Measurements from ENCODE around the gene RFPL1. TPM values are rescaled to one million over a fixed set of nuclear protein-coding genes. Genes with fewer than 3 reads are reported as not detected.
"Not testable (repeated sequence)": the region's sequence is repeated elsewhere in the genome, so short reads cannot be mapped to it uniquely, and the experiment has no call there.

Gene RFPL1
- total RNA-seq, 1 donor from 2014 or later = not detected

DNA sequence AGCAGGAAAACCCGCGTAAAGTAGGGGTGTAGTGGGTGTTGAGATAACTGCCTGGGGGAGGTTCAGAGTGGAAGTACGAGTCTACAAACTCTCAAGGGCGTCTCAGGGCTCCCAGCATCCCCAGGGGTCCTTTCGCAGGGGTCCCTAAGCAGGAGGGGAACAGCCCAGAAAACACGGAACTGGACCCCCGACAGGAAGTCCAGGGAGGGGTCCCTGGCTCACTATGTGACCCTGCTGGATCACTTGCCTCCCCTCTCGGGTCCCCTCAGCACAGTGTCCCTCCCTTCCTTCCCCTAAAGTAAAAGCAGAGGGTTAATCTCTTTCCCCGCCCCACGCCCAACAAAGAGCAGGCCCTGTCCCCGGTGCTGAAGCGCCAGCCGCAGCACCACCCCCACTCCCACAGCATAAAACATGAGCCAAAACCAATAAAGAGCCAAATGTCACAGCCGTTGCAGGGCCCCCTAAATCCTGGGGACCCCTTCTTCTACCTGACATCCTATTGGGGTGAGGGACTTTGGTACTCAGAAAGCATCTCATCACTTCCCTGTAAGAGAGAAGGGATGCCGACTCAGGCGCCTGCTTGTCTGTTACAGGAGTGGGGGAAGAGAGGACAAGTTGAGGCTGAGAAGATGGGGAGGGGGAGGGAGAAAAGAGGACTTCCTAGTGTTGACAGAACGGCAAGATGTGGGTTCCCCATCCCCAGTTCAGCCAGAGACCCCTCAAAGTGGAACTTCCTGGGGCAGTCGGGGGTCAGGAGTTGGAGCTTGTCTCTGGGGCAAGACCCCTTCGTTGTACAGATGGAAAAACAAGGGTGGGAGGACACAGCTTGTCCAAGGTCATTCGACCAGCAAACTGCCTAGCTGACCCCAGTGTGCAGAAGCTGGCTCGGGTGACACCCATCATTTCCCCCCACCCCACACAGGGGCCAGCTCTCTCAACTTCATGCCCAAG lies 40.2 kb downstream of the RFPL1 start:
- no peak for DNase-seq (ENCODE audit: low read depth, low spot score)

DNA sequence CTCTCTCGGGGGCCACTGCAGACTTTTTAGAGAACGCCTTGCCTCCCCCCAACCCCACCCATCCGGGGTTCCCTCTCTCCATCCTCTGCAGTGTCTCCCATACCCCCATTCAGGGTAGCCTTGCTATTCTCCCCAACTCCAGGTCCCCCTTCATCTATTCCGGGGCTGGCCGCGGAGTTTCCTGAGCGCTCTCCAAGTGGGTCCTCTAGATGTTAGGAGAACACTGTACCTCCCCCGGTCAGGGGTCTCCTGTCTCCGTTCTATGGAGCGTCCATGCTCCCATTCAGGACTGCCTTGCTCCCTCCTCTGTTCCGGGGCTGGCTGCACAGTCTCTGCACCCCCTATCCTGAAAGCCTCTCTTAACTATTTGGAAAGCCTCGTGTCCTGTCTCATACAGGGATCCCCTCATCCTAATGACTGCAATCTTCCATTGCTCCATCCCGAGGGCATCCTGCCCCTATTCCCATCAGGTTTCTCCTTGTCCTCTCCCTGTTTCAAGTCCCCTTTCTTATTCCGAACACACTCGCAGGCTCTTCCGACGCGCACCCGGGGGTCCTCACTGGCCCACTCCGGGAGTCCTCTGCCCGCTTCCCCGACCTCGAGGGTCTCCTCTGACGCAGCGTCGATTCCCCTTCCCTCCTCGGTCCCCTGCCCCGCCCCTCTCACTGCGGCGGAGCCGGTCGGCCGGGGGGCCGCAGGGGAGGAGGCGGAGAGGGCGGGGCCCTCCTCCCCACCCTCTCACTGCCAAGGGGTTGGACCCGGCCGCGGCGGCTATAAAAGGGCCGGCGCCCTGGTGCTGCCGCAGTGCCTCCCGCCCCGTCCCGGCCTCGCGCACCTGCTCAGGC lies 41.3 kb downstream of the RFPL1 start, which contains the start of gene NEFH:
NEFH (plus strand) TSS at position 802 of the 845 bp plus-strand sequence. CDS start 45 bp downstream, outside the sequence.
- DNase-seq (ENCODE audit: low read depth, low spot score) = no peak

DNA sequence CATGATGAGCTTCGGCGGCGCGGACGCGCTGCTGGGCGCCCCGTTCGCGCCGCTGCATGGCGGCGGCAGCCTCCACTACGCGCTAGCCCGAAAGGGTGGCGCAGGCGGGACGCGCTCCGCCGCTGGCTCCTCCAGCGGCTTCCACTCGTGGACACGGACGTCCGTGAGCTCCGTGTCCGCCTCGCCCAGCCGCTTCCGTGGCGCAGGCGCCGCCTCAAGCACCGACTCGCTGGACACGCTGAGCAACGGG lies 41.8 kb downstream of the RFPL1 start:
- DNase-seq (ENCODE audit: low read depth, low spot score) = no peak

DNA sequence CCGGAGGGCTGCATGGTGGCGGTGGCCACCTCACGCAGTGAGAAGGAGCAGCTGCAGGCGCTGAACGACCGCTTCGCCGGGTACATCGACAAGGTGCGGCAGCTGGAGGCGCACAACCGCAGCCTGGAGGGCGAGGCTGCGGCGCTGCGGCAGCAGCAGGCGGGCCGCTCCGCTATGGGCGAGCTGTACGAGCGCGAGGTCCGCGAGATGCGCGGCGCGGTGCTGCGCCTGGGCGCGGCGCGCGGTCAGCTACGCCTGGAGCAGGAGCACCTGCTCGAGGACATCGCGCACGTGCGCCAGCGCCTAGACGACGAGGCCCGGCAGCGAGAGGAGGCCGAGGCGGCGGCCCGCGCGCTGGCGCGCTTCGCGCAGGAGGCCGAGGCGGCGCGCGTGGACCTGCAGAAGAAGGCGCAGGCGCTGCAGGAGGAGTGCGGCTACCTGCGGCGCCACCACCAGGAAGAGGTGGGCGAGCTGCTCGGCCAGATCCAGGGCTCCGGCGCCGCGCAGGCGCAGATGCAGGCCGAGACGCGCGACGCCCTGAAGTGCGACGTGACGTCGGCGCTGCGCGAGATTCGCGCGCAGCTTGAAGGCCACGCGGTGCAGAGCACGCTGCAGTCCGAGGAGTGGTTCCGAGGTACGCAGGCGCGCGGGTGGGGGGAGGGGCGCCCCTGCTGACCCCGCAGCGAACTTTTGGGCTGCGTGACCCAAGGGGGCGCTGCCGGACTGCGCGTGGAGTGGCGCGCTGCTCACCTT lies 42.3 kb downstream of the RFPL1 start:
- DNase-seq (ENCODE audit: low read depth, low spot score) = no peak

- no peak for DNase-seq (ENCODE audit: low read depth, low spot score)
Measured at GRCh38 chr22:29481265-29482000, 43.0 kb downstream of the RFPL1 start.

- DNase-seq (ENCODE audit: low read depth, low spot score) = no peak
Measured at GRCh38 chr22:29482253-29482652, 43.9 kb downstream of the RFPL1 start.

- DNase-seq (ENCODE audit: low read depth, low spot score) = no peak
Measured at GRCh38 chr22:29482726-29483125, 44.3 kb downstream of the RFPL1 start.

GRCh38 chr22:29483254-29483653 lies 44.9 kb downstream of the RFPL1 start:
- no peak for DNase-seq (ENCODE audit: low read depth, low spot score)

- DNase-seq (ENCODE audit: low read depth, low spot score) = no peak
Measured at GRCh38 chr22:29484642-29485041, 46.3 kb downstream of the RFPL1 start.

DNA sequence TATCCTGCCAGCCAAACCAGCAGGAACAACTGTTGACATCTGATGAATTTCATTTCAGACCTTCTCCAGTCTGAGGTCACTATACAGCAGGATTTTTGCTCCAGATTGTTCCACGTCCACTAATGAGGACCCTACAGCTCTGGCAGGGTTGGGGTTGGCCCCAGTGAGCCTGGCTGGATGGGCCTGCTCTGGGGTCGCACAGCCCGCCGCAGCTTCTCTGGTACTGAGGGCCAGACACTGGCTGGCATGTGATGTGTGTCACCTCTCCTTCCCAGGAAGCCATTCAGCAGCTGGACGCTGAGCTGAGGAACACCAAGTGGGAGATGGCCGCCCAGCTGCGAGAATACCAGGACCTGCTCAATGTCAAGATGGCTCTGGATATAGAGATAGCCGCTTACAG lies 47.1 kb downstream of the RFPL1 start:
- no peak for DNase-seq (ENCODE audit: low read depth, low spot score)

DNA sequence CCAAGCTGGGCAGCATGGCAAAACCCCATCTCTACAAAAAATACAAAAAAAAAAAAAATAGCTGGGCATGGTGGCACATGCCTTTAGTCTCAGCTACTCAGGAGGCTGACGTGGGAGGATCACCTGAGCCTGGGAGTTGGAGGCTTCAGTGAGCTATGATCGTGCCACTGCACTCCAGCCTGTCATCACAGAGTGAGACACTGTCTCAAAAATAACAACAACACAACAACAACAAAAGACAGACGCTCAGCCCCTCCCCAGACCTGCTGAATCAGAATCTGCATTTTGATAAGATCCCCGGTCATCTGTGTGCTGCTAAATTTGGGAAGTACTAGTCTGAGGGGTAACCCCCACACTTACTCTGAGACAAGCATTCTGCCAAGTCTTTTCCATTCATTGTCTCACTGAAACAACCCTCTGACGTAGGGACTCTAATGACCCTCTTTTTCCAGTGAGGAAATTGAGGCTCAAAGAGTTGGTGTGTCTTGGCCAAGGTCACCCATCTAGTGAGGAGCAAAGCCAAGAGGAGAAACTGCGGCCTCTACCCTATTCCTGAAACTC lies 49.1 kb downstream of the RFPL1 start:
- DNase-seq (ENCODE audit: low read depth, low spot score) = no peak

DNA sequence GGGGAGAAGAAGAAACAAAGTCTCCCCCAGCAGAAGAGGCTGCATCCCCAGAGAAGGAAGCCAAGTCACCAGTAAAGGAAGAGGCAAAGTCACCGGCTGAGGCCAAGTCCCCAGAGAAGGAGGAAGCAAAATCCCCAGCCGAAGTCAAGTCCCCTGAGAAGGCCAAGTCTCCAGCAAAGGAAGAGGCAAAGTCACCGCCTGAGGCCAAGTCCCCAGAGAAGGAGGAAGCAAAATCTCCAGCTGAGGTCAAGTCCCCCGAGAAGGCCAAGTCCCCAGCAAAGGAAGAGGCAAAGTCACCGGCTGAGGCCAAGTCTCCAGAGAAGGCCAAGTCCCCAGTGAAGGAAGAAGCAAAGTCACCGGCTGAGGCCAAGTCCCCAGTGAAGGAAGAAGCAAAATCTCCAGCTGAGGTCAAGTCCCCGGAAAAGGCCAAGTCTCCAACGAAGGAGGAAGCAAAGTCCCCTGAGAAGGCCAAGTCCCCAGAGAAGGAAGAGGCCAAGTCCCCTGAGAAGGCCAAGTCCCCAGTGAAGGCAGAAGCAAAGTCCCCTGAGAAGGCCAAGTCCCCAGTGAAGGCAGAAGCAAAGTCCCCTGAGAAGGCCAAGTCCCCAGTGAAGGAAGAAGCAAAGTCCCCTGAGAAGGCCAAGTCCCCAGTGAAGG lies 50.9 kb downstream of the RFPL1 start:
- not testable (repeated sequence) for DNase-seq (ENCODE audit: low read depth, low spot score)

DNA sequence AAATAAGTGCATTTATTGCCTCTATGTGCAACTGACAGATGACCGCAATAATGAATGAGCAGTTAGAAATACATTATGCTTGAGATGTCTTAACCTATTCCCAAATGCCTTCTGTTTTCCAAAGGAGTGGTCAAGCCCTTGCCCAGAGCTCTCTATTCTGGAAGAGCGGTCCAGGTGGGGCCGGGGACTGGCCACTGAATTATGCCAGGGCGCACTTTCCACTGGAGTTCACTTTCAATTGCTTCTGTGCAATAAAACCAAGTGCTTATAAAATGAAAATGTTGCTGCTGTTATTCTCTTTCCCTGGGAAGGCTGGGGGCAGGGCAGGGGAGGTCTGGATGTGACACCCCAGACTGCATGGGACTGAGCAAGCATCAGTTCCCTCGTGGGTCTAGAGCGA lies 52.6 kb downstream of the RFPL1 start:
- no peak for DNase-seq (ENCODE audit: low read depth, low spot score)

Other genes starting within 250 kb of the RFPL1 start
- gene EMID1, start 232.7 kb upstream of the RFPL1 start, total RNA-seq = not detected in 2 replicates
- 18.9 and 21.6 TPM in 2 replicates for gene RHBDD3, start 170.6 kb upstream of the RFPL1 start, total RNA-seq
- 220 TPM in 2 replicates for gene EWSR1, start 170.3 kb upstream of the RFPL1 start, total RNA-seq
- 16.5 and 22.4 TPM in 2 replicates for gene GAS2L1, start 131.9 kb upstream of the RFPL1 start, total RNA-seq
- 0.25 and 0.73 TPM in 2 replicates for gene RASL10A, start 122.9 kb upstream of the RFPL1 start, total RNA-seq
- 130 and 132 TPM in 2 replicates for gene AP1B1, start 50.0 kb upstream of the RFPL1 start, total RNA-seq
- gene NEFH, start 41.6 kb downstream of the RFPL1 start, total RNA-seq = 1.1 and 3.8 TPM in 2 replicates
- 55.1 and 67.0 TPM in 2 replicates for gene THOC5, start 115.2 kb downstream of the RFPL1 start, total RNA-seq
- 32.6 and 50.2 TPM in 2 replicates for gene NIPSNAP1, start 142.5 kb downstream of the RFPL1 start, total RNA-seq
- 94.1 and 127 TPM in 2 replicates for gene NF2, start 165.1 kb downstream of the RFPL1 start, total RNA-seq

Data from pulmonary artery endothelial cell (primary cell).